HepG2 (cell line): ENCODE results near the gene FOXN3. TPM values are rescaled to one million over a fixed set of nuclear protein-coding genes. Genes with fewer than 3 reads are reported as not detected.

Source experiments
- ATAC-seq: fragments of 200-7000 bp; cut with Tn5 transposase; 3 replicates; pipeline ENCODE4 v1.9.1; 2020; ENCODE audit warnings: mild to moderate bottlenecking, moderate library complexity
- BruUV-seq: library from RNA; stranded (reverse); fragments of 400-500 nt; replicated peaks from 2 replicates; lab custom pipeline; 2021; lab: Mats Ljungman, UMichigan
- CTCF ChIA-PET: fragments of 300-600 bp; formaldehyde crosslinking; extraction: SDS; loops from one replicate; lab custom pipeline; 2021; ENCODE audit warnings: low total read pairs, inconsistent platforms, low intra/inter-chr PET ratio; lab: Yijun Ruan, JAX
- POLR2A ChIA-PET: fragments of 350-600 bp; sonication (Branson Sonifier 250); formaldehyde crosslinking; loops from one replicate; lab custom pipeline; 2020; ENCODE audit warnings: antibody characterized with exemption, inconsistent platforms; lab: Yijun Ruan, JAX
- DNase-seq: peaks from one replicate; pipeline ENCODE4 v3.0.0-alpha.2; 2015; ENCODE audit warnings: low spot score
- FAIRE-seq: peaks from 3 replicates; lab custom pipeline; 2011; peaks lifted over from hg19 to GRCh38; lab: Jason Lieb, UNC
- H2AFZ ChIP-seq: one replicate; pipeline ENCODE4 v1.6.1; 2011; ENCODE audit warnings: low read length, inconsistent platforms
- H3K27ac ChIP-seq: fragments of 300-600 bp; 3 replicates; pipeline ENCODE4 v1.8.0; 2011; ENCODE audit warnings: mixed run types, mild to moderate bottlenecking, mixed read lengths, low read length, inconsistent platforms; ENCODE audit not compliant: insufficient read depth; ENCODE audit errors: extremely low read length
- H3K27me3 ChIP-seq, 2 experiments: fragments of 200-600 bp in 1 of 2; 2 replicates in 1 of 2; 3 replicates in 1 of 2; pipeline versions ENCODE4 v1.6.0 to v1.8.0; 2011; ENCODE audit warnings: low read length in 2 of 2, mild to moderate bottlenecking in 2 of 2, moderate library complexity in 2 of 2, inconsistent platforms in 1 of 2; ENCODE audit not compliant: insufficient read depth in 2 of 2, control insufficient read depth in 1 of 2
- H3K36me3 ChIP-seq, 2 experiments: fragments of 200-600 bp in 1 of 2; replicated peaks in 1 of 2; 2 replicates in 1 of 2; 3 replicates in 1 of 2; pipeline versions ENCODE4 v1.5.1 to v1.8.0; 2011; ENCODE audit warnings: low read length in 2 of 2, inconsistent platforms in 1 of 2; ENCODE audit not compliant: insufficient read depth in 2 of 2, control insufficient read depth in 1 of 2
- H3K4me1 ChIP-seq: 2 replicates; pipeline ENCODE4 v1.5.1; 2012; ENCODE audit warnings: low read length, inconsistent platforms; ENCODE audit not compliant: insufficient read depth
- H3K4me2 ChIP-seq: 2 replicates; pipeline ENCODE4 v1.6.0; 2011; ENCODE audit warnings: low read depth, low read length, inconsistent platforms
- H3K4me3 ChIP-seq, 3 experiments: fragments of 200-600 bp in 1 of 3; sonication (generic), shearing (Covaris generic) in 1 of 3; replicated peaks in 1 of 3; 2 replicates each; pipeline ENCODE4 v1.5.1; 2011 to 2016; ENCODE audit warnings: low read length in 3 of 3, inconsistent platforms in 2 of 3, low read depth in 2 of 3, mild to moderate bottlenecking in 2 of 3, control low read depth in 1 of 3, mixed read lengths in 1 of 3; ENCODE audit not compliant: insufficient read depth in 1 of 3
- H3K79me2 ChIP-seq: one replicate; pipeline ENCODE4 v1.6.1; 2011; ENCODE audit warnings: low read length, inconsistent platforms; ENCODE audit not compliant: insufficient read depth
- H3K9ac ChIP-seq: 2 replicates; pipeline ENCODE4 v1.6.0; 2011; ENCODE audit warnings: mild to moderate bottlenecking, low read depth, low read length, inconsistent platforms; ENCODE audit not compliant: insufficient read depth
- H3K9me3 ChIP-seq: 2 replicates; pipeline ENCODE4 v1.5.1; 2012; ENCODE audit warnings: mild to moderate bottlenecking, low read length
- H4K20me1 ChIP-seq: 2 replicates; pipeline ENCODE4 v1.6.0; 2011; ENCODE audit warnings: inconsistent platforms, mild to moderate bottlenecking, low read length, moderate library complexity; ENCODE audit not compliant: insufficient read depth
- DMTF1 ChIP-seq: sonication (generic); formaldehyde crosslinking; IDR thresholded peaks from 2 replicates; pipeline ENCODE4 v1.4.0; 2020; ENCODE audit warnings: mild to moderate bottlenecking, missing genetic modification reagents
- IRF1 ChIP-seq: sonication (generic); formaldehyde crosslinking; IDR thresholded peaks from 2 replicates; pipeline ENCODE4 v1.4.0; 2020; ENCODE audit warnings: low read depth, mild to moderate bottlenecking, missing genetic modification reagents
- RCOR2 ChIP-seq: IDR thresholded peaks from 2 replicates; pipeline ENCODE4 v1.6.1; 2016; ENCODE audit warnings: missing biosample characterization, missing genetic modification reagents
- ZNF318 ChIP-seq: sonication (generic); formaldehyde crosslinking; IDR thresholded peaks from 2 replicates; pipeline ENCODE4 v1.4.0; 2020; ENCODE audit warnings: mild to moderate bottlenecking, missing genetic modification reagents
- WGBS: methylation state at CpG from one replicate; pipeline ENCODE4 v1.1.6; 2017; ENCODE audit warnings: low lambda C conversion rate; 5-methylcytosine and 5-hydroxymethylcytosine counted together
- in situ Hi-C: cut with HindIII; loops from 2 replicates; pipeline ENCODE4 v1.10.0; 2017; ENCODE audit warnings: low pct_unique_long_range_greater_than_20kb; ENCODE audit not compliant: extremely low pct_ligation_motif_present
- intact Hi-C: fragments of 100-400 bp; cut with micrococcal nuclease; formaldehyde crosslinking; loops from one replicate; pipeline ENCODE4 v1.10.0; 2022; ENCODE audit not compliant: unreplicated experiment
- polyA plus RNA-seq, 8 experiments: library from polyadenylated mRNA; depleted of rRNA in 3 of 8; stranded (reverse) in 7 of 8; unstranded in 1 of 8; fragments of >200 nt; fragmentation: Illumina TruSeq in 4 of 8; extraction: Trizol in 4 of 8; gene quantifications; 2 replicates each; pipeline versions ENCODE4 v1.2.1 to v1.2.3, GENCODE V29; 2011 to 2016; ENCODE audit warnings: low read depth in 4 of 8, missing spikeins in 1 of 8, mixed read lengths in 1 of 8; ENCODE audit not compliant: insufficient read depth in 1 of 8
- total RNA-seq, 5 experiments: library from RNA; depleted of rRNA; stranded (reverse); fragments of >200 nt; fragmentation: Illumina TruSeq; extraction: Trizol; gene quantifications; 2 replicates each; pipeline ENCODE4 v1.2.3, GENCODE V29; 2016; ENCODE audit warnings: low read depth in 1 of 5

Gene FOXN3
- total and polyA plus RNA-seq, 2 of the 13 experiments (the other 11 are each of a cell fraction or from before 2014, with no cell fraction given) = 32.4 to 70.2 TPM

- TF ChIP-seq DMTF1 (CRISPR knock-in tag) = no peak
- TF ChIP-seq RCOR2 (CRISPR knock-in tag) = no peak
- TF ChIP-seq ZNF318 (CRISPR knock-in tag) = no peak
- TF ChIP-seq IRF1 (CRISPR knock-in tag) = no peak
- H3K9ac ChIP-seq = no peak overlapping the region
- in situ Hi-C loops (no loop called here), intact Hi-C loops (no loop called here)
- peaks cover 7% of the 10 kb centered on the region for H3K4me1 ChIP-seq
- DNase-seq (no peak), ATAC-seq (no peak), FAIRE-seq (no peak)
- H3K4me2 ChIP-seq = no peak overlapping the region
- no peak overlapping the region for H3K27ac ChIP-seq
- CTCF ChIA-PET = no interaction called here
- H3K9me3 ChIP-seq = no peaks in the 10 kb centered on the region
- POLR2A ChIA-PET = no interaction called here
- no peaks in the 10 kb centered on the region; a peak in 2 of 5 replicates for H3K36me3 ChIP-seq
- no peaks in the 10 kb centered on the region for H3K27me3 ChIP-seq
- no peaks in the 10 kb centered on the region for H3K79me2 ChIP-seq
- BruUV-seq = no TSS peak
- WGBS = 95% methylated on average over 4 of the region's 5 CpGs
- no peaks in the 10 kb centered on the region for H4K20me1 ChIP-seq
- H2AFZ ChIP-seq = no peak overlapping the region
- H3K4me3 ChIP-seq = no peak overlapping the region
Observed at GRCh38 chr14:89466484-89466883, 49.5 kb upstream of the FOXN3 start.
